Measurements from ENCODE around the gene KLHL2.
"Not testable (repeated sequence)": the region's sequence is repeated elsewhere in the genome, so short reads cannot be mapped to it uniquely, and the experiment has no call there.

Gene KLHL2

DNA sequence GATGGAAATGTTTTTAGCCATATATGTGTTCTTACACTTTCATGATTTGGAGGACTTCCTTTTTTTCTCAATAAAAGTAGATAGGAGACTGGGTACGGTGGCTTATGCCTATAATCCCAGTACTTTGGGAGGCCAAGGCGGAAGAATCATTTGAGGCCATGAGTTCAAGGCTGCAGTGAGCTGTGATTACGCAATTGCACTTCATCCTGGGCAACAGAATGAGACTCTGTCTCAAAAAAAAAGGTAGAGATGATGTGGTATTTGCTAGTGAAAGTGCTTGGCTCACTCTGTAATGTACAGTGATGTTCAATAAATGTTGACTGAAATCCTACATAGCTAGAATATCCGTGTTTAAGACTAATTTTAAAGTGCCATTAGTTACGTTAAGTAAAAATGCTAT, 27.4 kb downstream of the KLHL2 start:
- DNase-seq (ENCODE audit: low read depth, low spot score), result no peak

- not testable (repeated sequence) for DNase-seq (ENCODE audit: low read depth, low spot score)
Measured at GRCh38 chr4:165236852-165237251, 29.5 kb downstream of the KLHL2 start.

- not testable (repeated sequence) for DNase-seq (ENCODE audit: low read depth, low spot score)
Measured at GRCh38 chr4:165238041-165238640, 30.8 kb downstream of the KLHL2 start.

GRCh38 chr4:165240761-165241160, 33.4 kb downstream of the KLHL2 start:
- DNase-seq (ENCODE audit: low read depth, low spot score), result not testable (repeated sequence)

GRCh38 chr4:165244148-165244547, 36.8 kb downstream of the KLHL2 start:
- not testable (repeated sequence) for DNase-seq (ENCODE audit: low read depth, low spot score)

DNA sequence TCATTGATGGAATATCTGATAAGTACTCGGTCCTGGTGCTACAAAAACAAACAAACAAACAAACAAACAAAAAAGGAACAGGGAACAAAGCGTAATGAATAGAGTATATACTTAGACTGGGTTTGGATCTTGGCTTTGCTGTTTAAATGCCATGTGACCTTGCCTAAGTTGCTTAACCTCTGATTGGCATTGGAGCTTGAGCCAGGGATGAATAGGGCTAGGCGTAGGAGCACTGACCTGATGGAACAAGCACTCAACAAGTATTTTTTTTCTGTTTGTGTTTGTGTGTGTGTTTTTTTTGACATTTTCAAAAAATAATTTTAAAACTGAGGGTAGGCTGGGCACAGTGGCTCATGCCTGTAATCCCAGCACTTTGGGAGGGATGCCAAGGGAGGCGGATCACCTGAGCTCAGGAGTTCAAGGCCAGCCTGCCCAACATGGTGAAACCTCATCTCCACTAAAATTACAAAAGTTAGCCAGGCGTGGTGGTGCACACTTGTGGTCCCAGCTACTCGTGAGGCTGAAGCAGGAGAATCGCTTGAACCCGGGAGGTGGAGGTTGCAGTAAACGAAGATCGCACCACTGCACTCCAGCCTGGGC, 37.3 kb downstream of the KLHL2 start:
- DNase-seq (ENCODE audit: low read depth, low spot score), result not testable (repeated sequence)

- DNase-seq (ENCODE audit: low read depth, low spot score), result no peak
Measured at GRCh38 chr4:165248102-165248501, 40.7 kb downstream of the KLHL2 start.

DNA sequence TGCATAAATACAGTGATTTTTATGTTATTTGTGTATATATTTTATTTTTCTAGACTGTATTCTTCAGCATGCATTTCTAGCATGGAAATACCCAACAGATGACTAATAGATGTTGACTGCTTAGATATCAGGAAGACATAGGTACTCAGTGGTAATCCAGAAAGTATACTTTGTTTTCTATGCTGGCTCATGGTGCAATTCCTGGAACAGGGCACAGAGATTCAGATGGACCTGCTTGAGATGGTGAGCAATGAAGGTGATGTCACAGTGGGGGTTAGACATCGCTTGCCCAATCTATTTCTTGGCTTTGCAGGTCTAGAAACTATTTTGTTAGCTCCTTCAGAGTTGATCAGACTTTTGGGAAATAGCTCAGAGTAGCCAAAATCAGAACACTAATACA, 41.5 kb downstream of the KLHL2 start:
- not testable (repeated sequence) for DNase-seq (ENCODE audit: low read depth, low spot score)

DNA sequence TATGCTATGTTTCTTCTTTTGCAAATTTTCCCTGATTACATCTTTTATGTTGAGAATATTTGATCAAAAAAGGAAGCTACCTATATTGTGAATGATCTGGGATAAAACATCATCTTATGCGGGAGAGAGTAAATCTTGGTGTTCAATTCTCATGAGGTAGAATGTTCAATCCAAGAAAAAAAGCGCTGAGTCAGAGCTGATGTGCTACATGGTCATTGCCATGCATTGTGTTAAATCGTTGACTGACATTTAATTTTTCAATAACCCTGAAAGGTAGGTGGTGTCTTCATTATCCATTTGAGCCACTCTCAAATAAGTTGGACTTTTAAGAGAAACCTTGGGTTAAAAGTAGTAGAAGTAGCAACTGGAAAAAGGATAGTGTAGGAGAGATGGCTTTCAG, 47.4 kb downstream of the KLHL2 start:
- not testable (repeated sequence) for DNase-seq (ENCODE audit: low read depth, low spot score)

DNA sequence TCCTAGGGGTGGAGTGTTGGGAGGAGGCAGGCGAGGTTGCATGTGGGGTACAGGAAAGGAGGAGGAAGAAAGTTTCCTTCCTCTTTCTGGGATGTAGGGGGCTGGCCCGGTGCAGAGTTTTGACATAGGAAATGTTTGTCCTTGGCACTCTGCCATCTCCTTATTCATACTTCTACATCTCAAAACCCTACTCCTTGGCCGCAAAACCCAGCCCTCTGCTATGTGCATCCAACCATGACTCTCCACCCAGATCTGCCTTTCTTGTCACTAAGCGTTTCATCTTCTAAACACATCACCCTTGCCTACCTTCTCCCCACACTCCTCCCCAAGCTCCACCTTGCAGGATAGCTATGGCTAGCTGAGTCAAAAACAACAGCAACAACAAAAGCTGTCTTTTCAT, 48.1 kb downstream of the KLHL2 start:
- DNase-seq (ENCODE audit: low read depth, low spot score), result not testable (repeated sequence)

DNA sequence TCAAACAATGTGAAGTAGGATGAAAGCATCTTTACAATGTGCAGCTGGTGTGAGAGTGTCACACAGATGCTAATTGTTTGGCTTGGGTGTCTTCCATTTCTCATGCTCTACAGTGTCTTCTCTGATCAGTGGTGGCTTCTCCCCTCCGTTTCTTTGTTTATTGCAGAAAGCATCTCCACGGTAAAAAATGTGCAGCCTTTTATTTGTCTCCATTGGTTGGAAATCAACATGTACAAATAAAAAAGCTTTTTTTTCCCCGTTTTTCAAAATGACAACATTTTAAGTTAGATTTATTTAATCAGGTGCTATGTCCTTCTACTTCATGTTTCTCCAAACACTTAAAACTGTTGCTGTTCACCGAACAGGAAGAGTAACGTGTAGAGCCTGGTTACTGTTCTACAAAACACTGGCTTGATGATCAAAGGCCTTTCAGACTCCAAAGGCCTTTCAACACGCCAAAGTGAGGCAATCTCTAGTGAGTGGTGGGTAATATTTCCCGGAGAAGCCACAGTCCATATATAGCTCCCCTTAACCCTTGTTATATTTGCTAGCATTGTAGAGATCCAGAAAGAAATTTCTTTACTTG, 48.8 kb downstream of the KLHL2 start:
- not testable (repeated sequence) for DNase-seq (ENCODE audit: low read depth, low spot score)

DNA sequence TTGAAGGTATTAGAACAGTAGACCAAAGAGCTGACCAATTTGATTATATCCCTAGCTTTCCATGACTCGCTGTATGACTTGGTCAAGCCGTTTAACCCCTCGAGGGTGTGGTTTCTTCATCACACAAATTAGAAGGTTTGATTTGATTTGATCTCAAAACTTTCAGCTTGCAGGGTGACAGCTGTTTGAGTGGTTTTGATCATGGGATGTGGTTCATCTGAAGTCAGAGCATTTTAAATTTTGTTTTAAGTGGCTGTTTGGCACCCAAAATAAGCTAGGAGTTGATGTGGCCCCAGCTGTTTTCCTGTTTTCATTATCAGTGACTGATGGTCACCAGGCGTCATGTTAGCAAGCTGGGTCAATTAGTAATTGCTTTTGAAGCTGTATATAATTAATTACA, 52.4 kb downstream of the KLHL2 start:
- DNase-seq (ENCODE audit: low read depth, low spot score), result not testable (repeated sequence)

DNA sequence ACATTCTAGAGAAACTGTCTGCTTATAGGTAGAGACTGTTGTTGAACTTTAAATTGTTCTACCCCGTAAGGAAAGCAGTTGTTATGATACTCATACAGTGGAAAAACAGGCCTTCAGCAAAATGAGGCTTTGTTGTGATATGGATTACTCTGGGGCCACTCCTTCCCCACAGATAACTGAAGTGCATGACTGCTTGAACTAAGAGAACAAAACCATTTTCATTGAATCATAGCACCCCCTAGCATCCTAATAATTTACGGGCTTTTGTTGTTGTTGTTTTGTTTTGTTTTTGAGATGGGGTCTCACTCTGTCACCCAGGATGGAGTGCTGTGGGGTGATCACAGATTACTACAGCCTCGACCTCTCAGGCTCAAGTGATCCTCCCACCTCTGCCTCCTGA, 54.9 kb downstream of the KLHL2 start:
- DNase-seq (ENCODE audit: low read depth, low spot score), result not testable (repeated sequence)

- DNase-seq (ENCODE audit: low read depth, low spot score), result not testable (repeated sequence)
Measured at GRCh38 chr4:165263466-165263865, 56.1 kb downstream of the KLHL2 start.

DNA sequence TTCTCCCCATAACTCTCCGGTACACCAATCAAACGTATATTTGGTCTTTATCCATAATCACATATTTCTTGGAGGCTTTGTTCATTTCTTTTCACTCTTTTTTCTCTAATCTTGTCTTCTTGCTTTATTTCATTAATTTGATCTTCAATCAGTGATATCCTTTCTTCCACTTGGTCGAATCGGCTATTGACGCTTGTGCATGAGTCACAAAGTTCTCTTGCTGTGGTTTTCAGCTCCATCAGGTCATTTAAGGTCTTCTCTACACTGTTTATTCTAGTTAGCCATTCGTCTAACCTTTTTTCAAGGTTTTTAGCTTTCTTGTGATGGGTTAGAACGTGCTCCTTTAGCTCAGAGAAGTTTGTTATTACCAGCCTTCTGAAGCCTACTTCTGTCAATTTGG, 62.6 kb downstream of the KLHL2 start:
- DNase-seq (ENCODE audit: low read depth, low spot score), result not testable (repeated sequence)

GRCh38 chr4:165273443-165273842, 66.1 kb downstream of the KLHL2 start:
- DNase-seq (ENCODE audit: low read depth, low spot score), result not testable (repeated sequence)

GRCh38 chr4:165275357-165275756, 68.0 kb downstream of the KLHL2 start:
- not testable (repeated sequence) for DNase-seq (ENCODE audit: low read depth, low spot score)

DNA sequence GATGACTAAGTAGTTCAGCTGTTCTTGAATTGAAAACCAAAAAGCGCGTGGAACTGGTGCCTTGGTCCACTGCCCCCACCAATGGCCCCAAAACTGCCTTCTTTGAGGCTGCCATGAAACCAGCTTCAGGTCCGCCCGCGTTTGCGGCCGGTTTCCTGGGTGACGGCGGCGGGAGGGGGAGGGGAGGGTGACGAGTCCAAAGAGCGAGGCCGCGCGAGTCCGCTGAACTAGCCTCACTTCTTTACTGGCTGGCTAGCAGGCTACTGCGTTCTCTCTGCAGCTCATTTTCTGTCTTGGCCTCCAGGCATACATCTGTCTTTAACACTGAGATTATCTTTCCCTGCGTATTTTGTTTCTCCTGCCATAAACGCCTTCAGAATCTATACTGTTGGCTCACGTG, 72.2 kb downstream of the KLHL2 start:
- not testable (repeated sequence) for DNase-seq (ENCODE audit: low read depth, low spot score)

DNA sequence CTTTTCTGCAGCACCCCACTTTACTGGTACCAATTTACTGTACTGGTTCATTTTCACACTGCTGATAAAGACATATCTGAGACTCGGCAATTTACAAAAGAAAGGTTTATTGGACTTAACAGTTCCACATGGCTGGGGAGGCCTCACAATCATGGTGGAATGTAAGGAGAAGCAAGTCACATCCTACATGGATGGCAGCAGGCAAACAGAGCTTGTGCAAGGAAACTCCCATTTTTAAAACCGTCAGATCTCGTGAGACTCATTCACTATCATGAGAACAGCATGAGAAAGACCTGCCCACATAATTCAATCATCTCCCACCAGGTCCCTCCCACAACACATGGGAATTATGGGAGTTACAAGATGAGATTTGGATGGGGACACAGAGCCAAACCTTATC, 77.3 kb downstream of the KLHL2 start:
- DNase-seq (ENCODE audit: low read depth, low spot score), result not testable (repeated sequence)

DNA sequence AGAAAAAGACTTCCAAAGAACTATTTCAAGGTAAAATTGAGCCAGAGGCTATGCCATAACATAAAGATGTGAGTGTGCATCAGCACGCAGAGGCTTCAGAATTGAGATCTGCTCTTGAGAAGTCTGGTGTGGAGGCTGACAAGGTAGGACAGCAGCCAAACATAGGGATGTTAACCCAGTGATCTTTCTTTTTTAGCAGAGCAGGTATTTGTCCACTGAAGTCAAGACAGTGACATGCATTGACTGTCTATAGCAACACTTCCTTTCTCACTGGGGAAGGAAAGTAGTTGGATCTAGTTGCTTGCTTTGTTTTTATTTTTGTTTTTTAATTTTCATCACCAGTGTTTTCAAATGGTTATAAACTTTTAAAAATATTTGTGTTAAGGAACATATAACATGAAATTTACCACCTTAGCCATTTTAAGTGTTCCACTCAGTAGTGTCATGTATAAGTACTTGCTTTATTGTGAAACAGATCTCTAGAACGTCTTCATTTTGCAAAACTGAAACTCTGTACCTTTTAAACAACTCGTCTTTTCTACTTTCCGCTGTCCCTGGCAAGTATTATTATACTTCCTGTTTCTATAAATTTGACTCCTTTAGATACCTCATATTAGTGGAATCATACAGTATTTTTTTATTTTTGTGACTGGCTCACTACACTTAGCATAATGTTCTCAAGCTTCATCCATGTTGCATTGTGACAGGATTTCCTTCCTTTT, 79.4 kb downstream of the KLHL2 start:
- not testable (repeated sequence) for DNase-seq (ENCODE audit: low read depth, low spot score)

DNA sequence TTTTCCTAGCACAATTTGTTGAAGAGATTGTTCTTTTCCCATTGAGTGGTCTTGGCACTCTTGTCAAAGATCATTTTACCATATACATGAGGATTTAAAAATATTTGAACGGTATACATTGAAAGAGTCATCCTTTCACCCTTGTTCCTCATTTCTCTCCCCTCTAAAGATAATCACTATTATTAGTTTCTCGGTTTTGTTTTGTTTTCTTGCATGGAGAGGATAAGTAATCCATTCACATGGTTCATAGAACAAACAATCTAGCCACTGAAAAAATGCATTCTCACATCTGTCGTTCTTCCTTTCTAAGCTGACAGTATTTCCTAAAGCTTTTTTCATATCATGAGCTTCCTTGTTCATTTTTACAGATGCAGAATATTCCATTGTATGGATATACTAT, 80.9 kb downstream of the KLHL2 start:
- DNase-seq (ENCODE audit: low read depth, low spot score), result no peak

GRCh38 chr4:165288639-165289422, 81.5 kb downstream of the KLHL2 start:
- DNase-seq (ENCODE audit: low read depth, low spot score), result peak; percentile 32

Measured in brain pericyte (primary cell).